Measurements from ENCODE around the gene ABCA3.

- TF ChIP-seq CTCF (IDR thresholded peaks at IDR 0.05) (no peak), POLR2A (IDR thresholded peaks at IDR 0.05) (no peak)
Measured at GRCh38 chr16:2388139-2388874, 47.8 kb upstream of the ABCA3 start.
